ENCODE results near the gene LRRFIP2.
"Not testable (repeated sequence)": the region's sequence is repeated elsewhere in the genome, so short reads cannot be mapped to it uniquely, and the experiment has no call there.

LRRFIP2 gene

DNA sequence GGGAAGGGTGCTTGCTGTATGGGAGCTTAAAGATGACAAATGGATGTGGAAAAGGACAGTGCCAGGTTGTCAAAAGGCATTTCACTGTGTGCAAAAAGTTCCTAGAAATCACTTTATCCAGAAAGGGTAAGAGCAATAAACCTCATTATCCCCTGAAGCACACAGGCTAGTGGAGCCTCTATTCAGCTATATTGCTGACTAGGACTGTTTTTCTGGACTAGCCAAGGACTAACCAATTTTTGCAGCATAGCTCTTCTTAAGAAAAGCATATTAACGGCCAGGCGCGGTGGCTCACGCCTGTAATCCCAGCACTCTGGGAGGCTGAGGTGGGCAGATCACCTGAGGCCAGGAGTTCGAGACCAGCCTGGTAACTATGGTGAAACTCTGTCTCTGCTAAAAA is 116.3 kb downstream of the LRRFIP2 start:
- DNase-seq: no peak

- DNase-seq: no peak
Measured at GRCh38 chr3:37056826-37057225, 117.6 kb downstream of the LRRFIP2 start.

DNA sequence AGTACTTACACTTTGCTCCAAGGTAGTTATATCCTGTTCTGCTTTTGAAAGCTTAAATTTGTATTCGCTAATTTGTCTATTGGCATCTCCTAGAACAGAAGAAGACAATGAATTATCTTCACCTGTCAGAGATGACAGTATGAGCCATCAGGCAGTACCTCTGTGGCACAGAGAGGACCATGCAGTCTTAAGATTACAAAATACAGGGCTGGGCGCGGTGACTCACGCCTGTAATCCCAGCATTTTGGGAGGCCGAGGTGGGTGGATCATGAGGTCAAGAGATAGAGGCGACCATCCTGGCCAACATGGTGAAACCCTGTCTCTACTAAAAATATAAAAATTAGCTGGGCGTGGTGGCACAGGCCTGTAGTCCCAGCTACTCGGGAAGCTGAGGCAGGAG is 119.3 kb downstream of the LRRFIP2 start:
- not testable (repeated sequence) for DNase-seq

DNA sequence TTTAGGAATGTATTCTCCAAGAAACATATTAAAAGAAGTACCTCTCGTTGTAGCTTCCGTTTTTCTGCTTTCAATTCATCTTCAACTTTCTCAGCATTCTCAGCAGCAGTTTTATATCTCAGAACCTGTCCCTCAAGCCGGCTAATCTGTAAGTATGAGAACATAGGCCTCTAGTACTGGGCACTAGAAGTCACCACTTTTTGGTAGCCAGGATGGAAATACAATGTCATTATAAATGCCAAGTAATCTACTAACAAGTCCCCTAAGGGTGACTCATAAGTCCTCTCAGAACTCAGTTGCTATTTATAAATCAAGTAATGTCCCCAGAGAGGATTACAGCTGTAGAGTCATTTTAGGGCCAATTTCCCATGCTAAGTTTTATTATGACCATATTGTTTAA is 120.0 kb downstream of the LRRFIP2 start:
- DNase-seq: no peak

DNA sequence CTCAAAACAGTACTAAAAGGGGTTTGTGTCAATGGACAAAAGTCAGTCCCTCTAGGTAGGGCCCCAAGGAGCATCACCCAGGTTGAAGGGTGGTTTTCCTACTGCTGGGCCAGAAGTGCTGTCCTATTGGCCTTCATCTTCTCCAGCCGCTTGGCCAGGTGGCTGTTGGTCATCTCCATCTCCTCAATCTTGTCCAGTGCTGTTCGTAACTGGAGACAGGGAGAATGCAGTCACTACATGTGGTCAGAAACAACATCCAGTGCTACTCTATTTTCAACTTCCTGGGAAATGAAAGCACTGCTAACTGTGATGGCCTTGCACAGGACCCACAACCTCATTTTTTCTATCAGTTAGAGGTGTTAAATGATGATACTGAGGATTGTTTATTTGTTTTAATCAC is 120.6 kb downstream of the LRRFIP2 start:
- no peak for DNase-seq

DNA sequence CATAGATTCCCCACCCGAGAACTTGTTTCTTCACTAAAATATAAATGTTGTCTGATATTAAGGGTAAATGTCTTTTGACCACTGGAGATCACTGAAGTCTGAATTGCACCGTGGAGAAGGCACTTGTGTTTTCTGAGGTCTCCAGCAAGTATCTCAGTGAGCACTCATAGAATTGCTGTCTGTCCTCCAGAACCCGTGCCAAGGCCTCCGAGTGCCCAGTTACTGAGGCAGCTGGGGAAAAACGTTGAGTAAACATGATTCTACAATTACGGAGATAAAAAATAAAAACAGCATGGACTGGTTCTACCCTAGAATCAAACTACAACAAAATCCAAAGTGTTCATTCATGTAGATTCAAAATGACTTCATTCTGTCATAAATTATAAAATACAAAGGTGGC is 121.0 kb downstream of the LRRFIP2 start:
- DNase-seq: no peak

DNA sequence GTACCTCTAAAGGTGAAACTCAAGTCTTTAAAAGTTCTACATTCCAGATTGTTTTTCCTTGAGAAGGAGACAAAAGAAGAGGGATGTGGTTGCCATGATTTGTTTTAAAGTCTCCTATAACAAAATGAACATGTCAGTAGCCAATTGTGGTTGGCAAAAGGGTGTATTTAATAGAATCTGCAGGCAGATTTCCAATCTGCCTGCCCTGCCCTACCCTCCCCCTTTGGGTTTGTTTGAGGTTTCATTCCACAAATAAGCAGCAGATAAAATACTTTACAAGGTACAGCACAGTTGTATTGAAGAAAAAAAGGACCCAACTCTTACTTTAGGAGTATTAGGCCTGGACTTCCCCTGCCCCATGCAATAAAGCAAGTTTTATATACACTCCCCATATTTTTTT is 121.5 kb downstream of the LRRFIP2 start:
- DNase-seq: no peak

DNA sequence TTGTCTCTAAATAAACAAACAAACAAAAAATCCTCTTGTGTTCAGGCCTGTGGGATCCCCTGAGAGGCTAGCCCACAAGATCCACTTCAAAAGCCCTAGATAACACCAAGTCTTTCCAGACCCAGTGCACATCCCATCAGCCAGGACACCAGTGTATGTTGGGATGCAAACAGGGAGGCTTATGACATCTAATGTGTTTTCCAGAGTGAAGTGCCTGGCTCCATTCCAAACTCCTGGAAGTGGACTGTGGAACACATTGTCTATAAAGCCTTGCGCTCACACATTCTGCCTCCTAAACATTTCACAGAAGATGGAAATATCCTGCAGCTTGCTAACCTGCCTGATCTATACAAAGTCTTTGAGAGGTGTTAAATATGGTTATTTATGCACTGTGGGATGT is 124.1 kb downstream of the LRRFIP2 start:
- no peak for DNase-seq

GRCh38 chr3:37042712-37043111 is 131.7 kb downstream of the LRRFIP2 start:
- not testable (repeated sequence) for DNase-seq

DNA sequence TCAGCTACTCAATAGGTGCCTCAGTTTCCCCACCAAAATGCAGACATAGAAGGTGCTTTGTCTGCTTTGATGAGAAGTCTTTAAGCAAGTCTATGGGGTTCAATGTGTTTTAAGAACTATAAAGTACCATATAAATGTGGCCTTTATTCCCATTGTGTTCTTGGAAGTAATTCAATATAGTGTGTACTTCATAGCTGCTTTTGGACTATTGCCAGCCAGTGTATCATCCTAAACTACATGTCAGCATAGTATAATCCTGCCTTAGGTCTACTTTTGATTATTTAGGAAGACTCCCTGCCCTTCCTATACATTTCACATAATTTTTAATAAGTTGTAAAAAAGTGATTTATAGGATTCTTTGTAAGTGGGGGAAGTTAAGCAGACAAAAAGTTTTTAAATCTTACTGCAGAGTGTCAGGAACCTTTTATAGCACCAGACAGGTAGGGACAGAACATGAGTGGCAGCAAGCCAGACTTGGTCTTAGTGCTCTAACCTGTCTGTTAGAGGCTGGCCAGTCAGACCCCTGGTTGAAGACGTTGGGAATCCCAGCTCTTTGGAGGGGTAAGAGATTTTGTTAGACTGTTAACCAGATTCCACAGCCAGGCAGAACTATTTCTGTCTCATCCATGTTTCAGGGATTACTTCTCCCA is 132.7 kb downstream of the LRRFIP2 start:
- no peak for DNase-seq

DNA sequence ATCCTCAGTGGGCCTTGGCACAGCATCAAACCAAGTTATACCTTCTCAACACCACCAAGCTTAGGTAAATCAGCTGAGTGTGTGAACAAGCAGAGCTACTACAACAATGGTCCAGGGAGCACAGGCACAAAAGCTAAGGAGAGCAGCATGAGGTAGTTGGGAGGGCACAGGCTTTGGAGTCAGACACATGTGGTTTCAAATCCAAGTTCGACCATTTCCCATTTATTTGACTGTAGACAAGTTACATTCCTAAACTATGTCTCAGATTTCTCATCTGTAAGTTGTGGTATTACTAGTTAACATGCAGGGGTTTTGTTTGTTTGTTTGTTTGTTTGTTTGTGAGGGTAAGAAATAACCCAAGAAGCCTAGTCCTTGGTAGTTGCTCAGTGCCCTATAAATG is 134.2 kb downstream of the LRRFIP2 start:
- no peak for DNase-seq

GRCh38 chr3:37039161-37039846 is 135.1 kb downstream of the LRRFIP2 start:
- no peak for DNase-seq

DNA sequence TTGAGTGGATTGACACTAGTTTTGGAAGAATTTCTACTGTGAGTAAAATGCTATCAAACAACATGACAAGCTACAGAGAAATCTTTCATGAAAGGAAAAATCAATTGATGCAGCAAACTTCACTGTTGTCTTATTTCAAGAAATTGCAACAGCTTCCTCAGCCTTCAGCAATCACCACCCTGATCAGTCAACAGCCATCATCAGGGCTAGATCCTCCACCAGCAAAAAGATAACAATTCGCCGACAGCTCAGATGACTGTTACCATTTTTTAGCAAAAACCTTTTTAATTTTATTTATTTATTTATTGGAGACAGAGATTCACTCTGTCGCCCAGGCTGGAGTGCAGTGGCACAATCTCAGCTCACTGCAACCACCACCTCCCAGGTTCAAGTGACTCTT is 137.0 kb downstream of the LRRFIP2 start:
- no peak for DNase-seq

DNA sequence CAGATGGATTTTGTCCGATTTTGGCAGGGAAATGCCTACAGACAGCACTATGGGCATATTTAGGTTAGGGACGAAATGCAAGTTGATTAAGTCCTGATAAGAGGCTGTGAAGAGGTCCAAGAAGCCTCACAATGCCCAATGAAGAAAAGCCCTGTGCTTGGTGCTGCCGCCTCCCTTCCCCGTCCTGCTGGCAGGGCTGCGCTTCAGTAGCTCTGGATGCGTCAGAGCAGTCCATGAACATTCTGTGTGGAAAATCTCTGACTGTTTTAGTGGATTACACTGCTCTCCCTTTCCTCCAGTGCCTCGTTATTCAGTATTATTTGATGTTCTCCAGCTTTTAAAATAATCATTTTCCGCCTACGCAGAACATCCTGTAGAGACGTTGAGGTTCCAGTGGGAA is 141.4 kb downstream of the LRRFIP2 start:
- no peak for DNase-seq

DNA sequence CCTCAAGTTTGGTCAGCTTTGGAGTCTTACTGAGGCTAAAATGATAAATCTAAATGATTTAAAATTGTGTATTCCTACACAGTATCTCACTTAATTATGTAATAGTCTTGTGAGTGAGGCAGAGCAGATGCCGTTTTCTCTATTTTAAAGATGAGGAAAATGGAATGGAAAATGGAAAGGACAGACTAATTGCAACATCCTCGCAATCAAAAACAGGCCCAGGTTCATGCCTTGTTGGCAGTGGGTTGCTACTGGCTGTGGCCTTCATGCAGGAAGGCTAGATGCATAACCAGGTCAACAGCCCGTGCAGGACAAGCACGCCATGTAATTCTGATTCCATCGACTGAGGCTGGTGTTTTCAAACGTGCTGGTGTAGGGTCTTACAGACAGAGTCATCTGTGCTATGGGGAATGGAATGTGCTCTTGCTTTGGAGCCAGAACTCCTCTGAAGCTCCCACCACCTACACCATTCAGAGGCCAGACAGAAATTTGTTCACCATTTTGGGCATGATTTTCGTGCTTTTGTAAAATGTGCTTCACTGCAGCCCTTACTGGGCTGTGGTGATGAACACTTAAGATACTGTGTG is 143.2 kb downstream of the LRRFIP2 start:
- no peak for DNase-seq

DNA sequence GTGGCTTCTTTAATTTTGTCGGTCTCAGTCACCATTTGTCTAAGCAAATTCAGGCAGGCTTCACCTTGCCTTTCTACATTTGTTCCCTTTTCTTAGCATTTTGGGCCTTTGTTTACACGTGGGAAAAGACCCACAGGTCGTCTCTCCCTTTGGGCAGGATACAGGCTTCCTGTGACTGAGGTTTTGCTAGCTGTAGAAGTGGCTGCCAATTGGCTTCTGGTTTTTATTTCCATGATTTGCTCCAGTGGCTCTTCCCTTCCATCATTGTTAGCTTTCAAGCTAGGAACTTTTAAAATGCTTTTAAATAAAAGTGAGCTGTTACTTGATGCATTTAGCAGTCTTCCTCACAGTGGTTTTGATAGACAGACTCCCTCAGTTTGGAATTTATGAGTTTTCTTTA is 143.8 kb downstream of the LRRFIP2 start:
- no peak for DNase-seq

DNA sequence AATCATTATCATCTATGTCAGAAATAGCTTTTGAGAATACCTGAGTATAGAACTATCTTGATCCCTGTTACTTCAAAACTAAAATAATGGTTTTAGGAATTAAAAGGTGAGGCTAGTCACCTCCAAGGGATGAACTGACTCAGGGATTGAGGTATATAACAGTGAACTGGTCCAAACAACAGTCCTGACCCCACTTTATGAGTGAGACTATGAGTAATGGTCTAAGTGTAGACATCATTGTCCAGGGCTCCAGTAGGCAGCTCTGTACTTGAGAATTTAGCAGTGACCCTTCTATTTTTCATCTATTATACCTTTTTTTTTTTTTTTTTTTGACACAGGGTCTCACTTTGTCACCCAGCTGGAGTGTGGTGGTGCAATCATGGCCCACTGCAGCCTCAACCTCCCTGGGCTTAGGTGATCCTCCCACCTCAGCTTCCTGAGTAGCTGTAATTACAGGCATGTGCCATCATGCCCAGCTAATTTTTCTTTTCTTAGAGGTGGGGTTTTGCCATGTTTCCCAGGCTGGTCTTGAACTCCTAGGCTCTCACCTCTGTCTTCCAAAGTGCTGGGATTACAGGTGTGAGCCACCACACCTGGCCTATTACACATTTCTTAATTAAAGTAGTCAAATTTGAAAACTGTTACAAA is 144.7 kb downstream of the LRRFIP2 start:
- no peak for DNase-seq

DNA sequence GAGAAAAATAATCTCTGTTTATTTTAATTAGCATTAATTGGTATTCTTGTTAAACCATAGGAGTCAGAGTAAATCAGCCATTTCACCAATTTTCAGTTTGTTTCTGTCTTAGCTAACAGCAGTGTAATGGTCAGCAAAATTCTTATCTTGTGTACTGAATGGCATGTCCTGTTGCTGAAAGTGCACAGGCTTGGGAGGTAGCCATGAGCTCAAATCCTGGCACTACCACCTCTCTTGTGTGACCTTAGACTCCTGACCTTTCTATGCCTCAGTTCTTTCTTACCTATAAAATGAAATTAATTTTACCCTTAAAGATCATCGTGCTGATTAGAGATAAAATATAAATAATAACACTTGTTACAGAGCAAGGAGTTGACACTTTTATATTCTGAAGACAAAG is 145.3 kb downstream of the LRRFIP2 start:
- no peak for DNase-seq

DNA sequence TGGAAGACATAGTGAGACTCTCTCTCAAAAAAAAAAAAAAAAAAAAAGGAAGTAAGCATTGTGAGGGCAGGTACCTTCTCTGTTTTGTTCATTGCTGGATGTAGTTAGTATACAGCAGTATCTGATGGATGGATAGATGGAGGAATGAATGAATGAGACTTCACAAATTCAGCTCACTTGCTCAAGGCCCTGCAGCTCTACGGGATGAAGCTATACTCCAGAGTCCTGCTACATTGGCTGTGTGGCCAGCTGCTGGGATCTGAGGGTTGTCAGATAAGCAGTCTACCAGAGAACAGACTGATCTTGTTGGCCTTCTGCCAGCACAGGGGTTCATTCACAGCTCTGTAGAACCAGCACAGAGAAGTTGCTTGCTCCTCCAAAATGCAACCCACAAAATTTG is 146.1 kb downstream of the LRRFIP2 start:
- no peak for DNase-seq

- DNase-seq: no peak
Measured at GRCh38 chr3:37026851-37027250, 147.5 kb downstream of the LRRFIP2 start.

GRCh38 chr3:37025561-37026335 is 148.6 kb downstream of the LRRFIP2 start:
- no peak for DNase-seq

GRCh38 chr3:37024820-37025405 is 149.5 kb downstream of the LRRFIP2 start:
- no peak for DNase-seq

DNA sequence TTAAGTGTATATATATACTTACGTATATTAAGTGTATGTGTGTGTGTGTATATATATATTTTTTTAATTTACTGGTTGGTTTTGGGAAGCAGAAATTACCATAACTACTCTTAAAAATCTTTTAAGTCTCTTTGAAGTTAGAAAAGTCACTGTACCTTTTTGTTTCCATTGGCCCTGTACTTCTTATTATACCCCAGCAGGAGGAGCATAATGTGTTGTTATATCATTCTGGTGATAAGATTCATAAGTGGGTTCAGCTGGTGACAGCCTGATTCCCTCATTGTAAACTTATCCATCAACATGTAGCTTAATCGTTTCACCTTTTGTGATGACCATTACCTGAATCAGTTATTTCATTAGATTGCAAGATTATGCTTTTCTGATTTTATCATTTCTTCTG is 150.3 kb downstream of the LRRFIP2 start:
- DNase-seq: no peak
